Measurements from ENCODE around the gene APBB1IP. TPM values are rescaled to one million over a fixed set of nuclear protein-coding genes. Genes with fewer than 3 reads are reported as not detected.
"Not testable (repeated sequence)": the region's sequence is repeated elsewhere in the genome, so short reads cannot be mapped to it uniquely, and the experiment has no call there.

Gene APBB1IP
- total RNA-seq, 6 experiments from 2014 or later, result 30.7 to 37.6 (median 35.5) TPM

GRCh38 chr10:26485150-26485941 lies 47.2 kb downstream of the APBB1IP start:
- Mint-ChIP-seq H3K27me3 (ENCODE audit: insufficient read depth) (no peaks in the 10 kb centered on the region; the same call in 1 of the 2 replicates), H3K9me3 (no peaks in the 10 kb centered on the region), H3K4me3 (peak overlapping the region; percentile 79), H3K36me3 (ENCODE audit: low read depth) (peaks cover 13% of the 10 kb centered on the region), H3K27ac (peak overlapping the region; percentile 97), H3K4me1 (ENCODE audit: low read depth) (peaks cover 64% of the 10 kb centered on the region)
- DNase-seq, result peak; percentile 80
- no peak for TF ChIP-seq CTCF (IDR thresholded peaks at IDR 0.05)

- no peak for TF ChIP-seq CTCF (IDR thresholded peaks at IDR 0.05)
- H3K27ac Mint-ChIP-seq, result peak overlapping the region; percentile 97
- H3K4me1 Mint-ChIP-seq (ENCODE audit: low read depth), result peaks cover 62% of the 10 kb centered on the region
- H3K9me3 Mint-ChIP-seq, result no peaks in the 10 kb centered on the region
- DNase-seq, result peak; percentile 92
- no peaks in the 10 kb centered on the region; the same call in 1 of the 2 replicates for H3K27me3 Mint-ChIP-seq (ENCODE audit: insufficient read depth)
- H3K36me3 Mint-ChIP-seq (ENCODE audit: low read depth), result peaks cover 13% of the 10 kb centered on the region
- H3K4me3 Mint-ChIP-seq, result peak overlapping the region; percentile 79
These were observed 48.2 kb downstream of the APBB1IP start for GRCh38 chr10:26486304-26486703.

- DNase-seq, result peak; percentile 94
- Mint-ChIP-seq H3K27ac (peak overlapping the region; percentile 97), H3K4me3 (peak overlapping the region; percentile 79), H3K36me3 (ENCODE audit: low read depth) (peaks cover 16% of the 10 kb centered on the region), H3K27me3 (ENCODE audit: insufficient read depth) (no peaks in the 10 kb centered on the region; the same call in 1 of the 2 replicates), H3K9me3 (peaks cover 1% of the 10 kb centered on the region; the same call in 1 of the 2 replicates), H3K4me1 (ENCODE audit: low read depth) (peaks cover 62% of the 10 kb centered on the region)
- no peak for TF ChIP-seq CTCF (IDR thresholded peaks at IDR 0.05)
These were observed 49.1 kb downstream of the APBB1IP start for GRCh38 chr10:26486990-26487850.

- peak overlapping the region; percentile 97 for H3K27ac Mint-ChIP-seq
- H3K4me3 Mint-ChIP-seq, result peak overlapping the region; percentile 79
- peak; percentile 32 for DNase-seq
- no peaks in the 10 kb centered on the region; the same call in 1 of the 2 replicates for H3K27me3 Mint-ChIP-seq (ENCODE audit: insufficient read depth)
- peaks cover 6% of the 10 kb centered on the region; the same call in 1 of the 2 replicates for H3K9me3 Mint-ChIP-seq
- no peak for TF ChIP-seq CTCF (IDR thresholded peaks at IDR 0.05)
- peaks cover 59% of the 10 kb centered on the region for H3K4me1 Mint-ChIP-seq (ENCODE audit: low read depth)
- H3K36me3 Mint-ChIP-seq (ENCODE audit: low read depth), result peaks cover 25% of the 10 kb centered on the region
These were observed 50.2 kb downstream of the APBB1IP start for GRCh38 chr10:26488344-26488743.

GRCh38 chr10:26489081-26489480 lies 50.9 kb downstream of the APBB1IP start:
- H3K9me3 Mint-ChIP-seq, result peaks cover 6% of the 10 kb centered on the region; the same call in 1 of the 2 replicates
- peaks cover 52% of the 10 kb centered on the region for H3K4me1 Mint-ChIP-seq (ENCODE audit: low read depth)
- H3K4me3 Mint-ChIP-seq, result no peak overlapping the region
- no peak for TF ChIP-seq CTCF (IDR thresholded peaks at IDR 0.05)
- H3K27ac Mint-ChIP-seq, result peak overlapping the region; percentile 97
- no peaks in the 10 kb centered on the region for H3K27me3 Mint-ChIP-seq (ENCODE audit: insufficient read depth)
- H3K36me3 Mint-ChIP-seq (ENCODE audit: low read depth), result peaks cover 31% of the 10 kb centered on the region
- no peak for DNase-seq

- not testable (repeated sequence) for H3K4me3 Mint-ChIP-seq; DNase-seq; H3K9me3 Mint-ChIP-seq; H3K27ac Mint-ChIP-seq; H3K27me3 Mint-ChIP-seq (ENCODE audit: insufficient read depth)
- Mint-ChIP-seq H3K4me1 (ENCODE audit: low read depth) (peaks cover 46% of the 10 kb centered on the region), H3K36me3 (ENCODE audit: low read depth) (peaks cover 31% of the 10 kb centered on the region)
These were observed 52.2 kb downstream of the APBB1IP start for GRCh38 chr10:26490367-26490766.
